HT-29 (cell line): ENCODE measurements around the gene ECSIT. TPM values are rescaled to one million over a fixed set of nuclear protein-coding genes. Genes with fewer than 3 reads are reported as not detected.

Experiments
- DNase-seq: peaks from one replicate; pipeline ENCODE4 v3.0.0-alpha.2; 2015; ENCODE audit warnings: low spot score
- total RNA-seq: library from RNA; depleted of rRNA; stranded (reverse); fragments of >200 nt; shearing (Covaris generic); gene quantifications from 2 replicates; pipeline ENCODE4 v1.2.3, GENCODE V29; 2014

Gene ECSIT
- total RNA-seq, 1 experiment from 2014 or later, result 56.4 TPM

GRCh38 chr19:11551603-11552235, 22.8 kb upstream of the ECSIT start:
- DNase-seq, result no peak

GRCh38 chr19:11550265-11550664, 21.3 kb upstream of the ECSIT start:
- no peak for DNase-seq

DNA sequence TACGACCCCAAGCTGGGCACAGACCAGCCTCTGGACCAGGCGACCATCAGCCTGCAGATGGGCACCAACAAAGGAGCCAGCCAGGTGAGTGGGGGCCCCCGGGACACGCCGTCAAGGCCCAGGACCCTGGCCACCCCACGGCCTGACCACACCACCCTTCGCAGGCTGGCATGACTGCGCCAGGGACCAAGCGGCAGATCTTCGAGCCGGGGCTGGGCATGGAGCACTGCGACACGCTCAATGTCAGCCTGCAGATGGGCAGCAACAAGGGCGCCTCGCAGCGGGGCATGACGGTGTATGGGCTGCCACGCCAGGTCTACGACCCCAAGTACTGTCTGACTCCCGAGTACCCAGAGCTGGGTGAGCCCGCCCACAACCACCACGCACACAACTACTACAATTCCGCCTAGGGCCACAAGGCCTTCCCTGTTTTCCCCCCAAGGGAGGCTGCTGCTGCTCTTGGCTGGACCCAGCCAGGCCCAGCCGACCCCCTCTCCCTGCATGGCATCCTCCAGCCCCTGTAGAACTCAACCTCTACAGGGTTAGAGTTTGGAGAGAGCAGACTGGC, 20.5 kb upstream of the ECSIT start:
- DNase-seq, result no peak

DNA sequence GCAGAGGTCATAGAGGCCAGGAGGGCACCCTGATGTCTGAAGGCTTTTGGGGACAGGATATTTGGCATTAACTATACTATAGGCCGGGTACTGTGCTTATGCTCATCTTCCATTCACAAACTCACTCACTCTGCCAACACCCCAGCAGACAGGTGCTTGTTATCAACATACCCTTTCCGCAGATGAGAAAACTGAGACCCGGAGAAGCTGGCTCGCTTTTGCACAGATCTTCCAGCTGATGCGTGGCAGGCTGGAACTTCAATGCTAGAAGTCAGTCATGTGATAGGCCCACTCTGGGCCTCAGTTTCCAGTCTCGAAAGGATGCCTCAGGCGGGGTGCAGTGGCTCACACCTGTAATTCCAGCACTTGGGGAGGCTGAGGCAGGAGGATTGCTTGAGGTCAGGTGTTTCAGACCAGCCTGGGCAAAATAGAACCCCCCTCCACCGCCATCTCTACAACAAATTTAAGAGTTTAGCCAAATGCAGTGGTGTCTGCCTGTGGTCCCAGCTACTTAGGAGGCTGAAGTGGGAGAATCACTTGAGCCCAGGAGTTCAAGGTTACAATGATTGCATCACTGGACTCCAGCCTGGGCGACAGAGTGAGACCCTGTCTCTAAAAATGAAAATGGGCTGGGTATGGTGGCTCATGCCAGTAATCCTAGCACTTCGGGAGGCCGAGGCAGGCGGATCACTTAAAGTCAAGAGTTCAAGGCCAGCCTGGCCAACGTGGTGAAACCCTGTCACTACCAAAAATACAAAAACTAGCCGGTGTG, 19.2 kb upstream of the ECSIT start:
- DNase-seq, result no peak

DNA sequence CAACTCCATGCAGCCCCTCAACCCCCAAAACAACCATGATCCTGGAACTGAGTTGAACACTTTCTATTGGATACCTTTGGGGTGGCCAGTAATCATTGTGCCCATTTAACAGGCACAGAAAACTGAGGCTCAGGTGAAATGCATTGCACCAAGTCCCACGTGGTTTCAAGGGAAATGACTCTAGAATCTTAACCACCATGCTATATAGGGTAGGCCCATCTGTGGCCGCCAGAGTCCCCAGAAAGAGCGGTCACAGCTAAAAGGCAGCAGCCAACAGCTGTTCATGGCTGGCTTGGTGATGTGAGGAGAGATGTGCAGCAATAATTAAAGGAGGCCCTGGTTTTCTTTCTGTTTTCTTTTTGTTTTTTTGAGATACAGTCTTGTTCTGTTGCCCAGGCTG, 12.3 kb upstream of the ECSIT start:
- no peak for DNase-seq

GRCh38 chr19:11540645-11541044, 11.7 kb upstream of the ECSIT start:
- DNase-seq, result no peak

- DNase-seq, result no peak
These were observed 10.8 kb upstream of the ECSIT start for GRCh38 chr19:11539495-11540365.

- DNase-seq, result no peak
These were observed 9.5 kb upstream of the ECSIT start, which contains the start of gene CNN1 for GRCh38 chr19:11538232-11539036. TSS of gene CNN1 (plus strand) at chr19:11538851. CDS start at chr19:11538928, 77 bp downstream.

GRCh38 chr19:11535792-11536595, 7.1 kb upstream of the ECSIT start:
- peak; percentile 77 for DNase-seq

- DNase-seq, result no peak
These were observed 6.0 kb upstream of the ECSIT start for GRCh38 chr19:11534948-11535347.

- no peak for DNase-seq
These were observed 5.6 kb upstream of the ECSIT start for GRCh38 chr19:11534538-11534937.

- peak; percentile 72 for DNase-seq
These were observed 1.5 kb upstream of the ECSIT start for GRCh38 chr19:11530432-11530831.

- DNase-seq, result no peak
These were observed 9.8 kb downstream of the ECSIT start for GRCh38 chr19:11519138-11519537.

- DNase-seq, result no peak
These were observed 15.0 kb downstream of the ECSIT start for GRCh38 chr19:11513946-11514345.

DNA sequence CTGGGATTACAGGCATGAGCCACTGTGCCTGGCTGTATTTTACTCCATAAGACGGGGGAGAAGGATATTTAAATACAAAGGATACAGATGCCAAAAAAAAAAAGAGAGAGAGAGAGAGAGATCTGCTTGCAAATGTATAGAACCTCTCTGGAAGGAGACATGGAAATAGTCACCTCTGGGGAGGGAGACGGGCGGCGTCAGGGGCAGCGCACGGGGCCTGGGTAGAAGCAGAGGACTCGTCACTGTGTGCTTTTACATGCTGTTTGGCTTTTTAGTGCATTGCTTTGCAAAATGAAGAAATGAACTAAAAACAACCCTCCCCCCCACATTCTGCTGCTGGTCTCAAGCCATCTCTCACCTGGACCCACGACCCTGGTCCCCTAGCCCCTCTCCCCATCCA, 18.5 kb downstream of the ECSIT start:
- DNase-seq, result no peak

- DNase-seq, result no peak
These were observed 21.4 kb downstream of the ECSIT start for GRCh38 chr19:11507370-11508078.

- DNase-seq, result no peak
These were observed 22.0 kb downstream of the ECSIT start for GRCh38 chr19:11506967-11507366.

- no peak for DNase-seq
These were observed 22.8 kb downstream of the ECSIT start for GRCh38 chr19:11506101-11506555.

GRCh38 chr19:11505504-11506100, 23.3 kb downstream of the ECSIT start, which contains the start of gene ZNF653:
TSS of gene ZNF653 (minus strand) at chr19:11505839. CDS start at chr19:11505786, 53 bp downstream.
- peak; percentile 90 for DNase-seq
